ENCODE results near the gene NBL1. TPM values are rescaled to one million over a fixed set of nuclear protein-coding genes. Genes with fewer than 3 reads are reported as not detected.
A peak's percentile ranks its signal among the peaks of the same experiment; 100 is the strongest.

The NBL1 gene
- total RNA-seq, 1 experiment from 2014 or later = 117 TPM

DNA sequence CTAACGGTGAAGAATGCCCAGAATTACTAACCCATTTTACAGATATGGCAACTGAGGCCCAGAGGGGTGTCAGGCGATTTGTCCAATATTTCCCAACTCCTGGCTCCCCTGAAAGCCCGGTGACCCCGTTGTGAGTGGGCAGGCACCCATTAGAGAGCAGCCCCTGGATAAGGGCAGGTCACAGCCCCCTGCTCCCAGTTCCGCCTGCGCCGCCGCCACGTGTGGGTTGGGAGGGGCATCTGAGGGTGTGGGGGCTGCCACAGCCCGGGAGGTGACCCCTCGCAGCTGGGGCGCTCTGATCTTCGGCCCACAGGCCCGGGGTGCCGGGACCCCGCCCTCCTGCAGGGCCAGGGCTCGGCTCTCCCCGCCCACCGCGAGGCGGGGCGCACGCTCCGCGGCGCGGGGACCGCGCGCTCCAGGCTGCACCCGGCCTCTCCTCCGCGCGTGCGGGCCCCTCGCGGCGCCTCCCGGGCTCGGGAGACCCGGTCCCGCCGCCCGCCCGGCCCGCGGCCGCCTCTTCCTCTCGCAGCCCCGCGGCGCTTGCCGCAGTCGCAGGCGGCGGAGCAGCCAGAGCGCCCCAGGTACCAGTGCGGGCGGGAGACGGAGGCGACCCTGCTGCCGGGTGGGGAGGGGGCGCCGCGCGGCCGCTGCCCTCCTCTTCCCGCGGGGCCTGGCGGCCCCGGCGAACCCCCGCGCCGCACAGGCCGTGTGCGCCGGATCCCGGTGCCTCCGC, 20.5 kb downstream of the NBL1 start, which contains the start of gene HTR6:
Gene HTR6 (plus strand): TSS at position 423 of the 733 bp plus-strand sequence. CDS start 879 bp downstream, outside the sequence.
- intact Hi-C loops (cut with micrococcal nuclease) = no loop called here
- H3K9ac ChIP-seq (ENCODE audit: low read length) = no peak within 1 kb of the TSS
- ChIA-PET CTCF (no interaction called here), POLR2A (ENCODE audit: unreplicated experiment) (no interaction called here)
- no peaks in the 10 kb centered on the region for H4K20me1 ChIP-seq (ENCODE audit: low read length)
- H3K27me3 ChIP-seq (ENCODE audit: low read length) = peaks cover 14% of the 10 kb centered on the region
- H3K4me1 ChIP-seq (ENCODE audit: insufficient read depth, low read length) = peaks cover 11% of the 10 kb centered on the region; the same call in 1 of the 2 replicates
- no peaks in the 10 kb centered on the region for H3K9me2 ChIP-seq (replicated peaks; ENCODE audit: low read length)
- TF ChIP-seq EZH2 (IDR thresholded peaks at IDR 0.05; ENCODE audit: low read length, unreplicated experiment) = no peak
- TF ChIP-seq, protein P1, sequence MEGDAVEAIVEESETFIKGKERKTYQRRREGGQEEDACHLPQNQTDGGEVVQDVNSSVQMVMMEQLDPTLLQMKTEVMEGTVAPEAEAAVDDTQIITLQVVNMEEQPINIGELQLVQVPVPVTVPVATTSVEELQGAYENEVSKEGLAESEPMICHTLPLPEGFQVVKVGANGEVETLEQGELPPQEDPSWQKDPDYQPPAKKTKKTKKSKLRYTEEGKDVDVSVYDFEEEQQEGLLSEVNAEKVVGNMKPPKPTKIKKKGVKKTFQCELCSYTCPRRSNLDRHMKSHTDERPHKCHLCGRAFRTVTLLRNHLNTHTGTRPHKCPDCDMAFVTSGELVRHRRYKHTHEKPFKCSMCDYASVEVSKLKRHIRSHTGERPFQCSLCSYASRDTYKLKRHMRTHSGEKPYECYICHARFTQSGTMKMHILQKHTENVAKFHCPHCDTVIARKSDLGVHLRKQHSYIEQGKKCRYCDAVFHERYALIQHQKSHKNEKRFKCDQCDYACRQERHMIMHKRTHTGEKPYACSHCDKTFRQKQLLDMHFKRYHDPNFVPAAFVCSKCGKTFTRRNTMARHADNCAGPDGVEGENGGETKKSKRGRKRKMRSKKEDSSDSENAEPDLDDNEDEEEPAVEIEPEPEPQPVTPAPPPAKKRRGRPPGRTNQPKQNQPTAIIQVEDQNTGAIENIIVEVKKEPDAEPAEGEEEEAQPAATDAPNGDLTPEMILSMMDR (conservative IDR thresholded peaks at IDR 0.05; ENCODE audit: low read depth, low read length) = no peak
- no peak for TF ChIP-seq EZH2phosphoT487 (IDR thresholded peaks at IDR 0.05; ENCODE audit: borderline replicate concordance, low read length)
- 0 out of 2 replicates have a peak within 1 kb of the TSS, but pooled peaks have one; percentile 30 for H2AFZ ChIP-seq (ENCODE audit: low read length)
- H3K79me2 ChIP-seq (ENCODE audit: low read length) = no peaks in the 10 kb centered on the region
- peak; percentile 14 for ATAC-seq
- H3F3A ChIP-seq (ENCODE audit: low read length, unreplicated experiment) = no peaks in the 10 kb centered on the region
- peak within 1 kb of the TSS; percentile 73 for H3K4me2 ChIP-seq (ENCODE audit: low read length)
- no peaks in the 10 kb centered on the region for H3K9me3 ChIP-seq (ENCODE audit: low read length)
- DNase-seq = no peak
- BruUV-seq (replicated peaks) = no TSS peak
- H3K36me3 ChIP-seq (ENCODE audit: low read depth, low read length) = no peaks in the 10 kb centered on the region
- H3K27ac ChIP-seq (ENCODE audit: low read length) = no peak within 1 kb of the TSS
- peak within 1 kb of the TSS; percentile 46 for H3K4me3 ChIP-seq (ENCODE audit: low read length)

DNA sequence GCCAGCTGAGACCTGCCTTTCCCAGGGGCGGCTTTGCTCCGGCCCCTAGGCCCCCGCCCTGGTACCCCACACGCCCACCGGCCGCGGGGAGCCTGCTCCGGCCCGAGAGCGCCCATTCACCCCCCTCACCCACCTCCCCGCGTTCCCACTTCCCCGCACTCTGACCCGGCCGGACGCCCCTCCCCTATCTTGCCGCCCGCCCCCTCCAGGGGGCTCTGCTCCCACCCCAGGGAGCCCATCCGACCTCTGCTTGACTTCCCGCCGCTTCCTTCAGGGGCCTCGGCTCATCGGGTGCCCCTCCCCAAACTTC, 21.0 kb downstream of the NBL1 start:
- BruUV-seq (replicated peaks) = no TSS peak
- Histone ChIP-seq H3K4me3 (ENCODE audit: low read length) (peak overlapping the region; percentile 32; the same call in 1 of the 2 replicates), H3K79me2 (ENCODE audit: low read length) (no peaks in the 10 kb centered on the region), H3K27me3 (ENCODE audit: low read length) (peaks cover 14% of the 10 kb centered on the region), H3K9ac (ENCODE audit: low read length) (no peak overlapping the region), H3K4me1 (ENCODE audit: insufficient read depth, low read length) (peaks cover 11% of the 10 kb centered on the region; the same call in 1 of the 2 replicates), H4K20me1 (ENCODE audit: low read length) (no peaks in the 10 kb centered on the region), H3F3A (ENCODE audit: low read length, unreplicated experiment) (no peaks in the 10 kb centered on the region), H2AFZ (ENCODE audit: low read length) (no peak overlapping the region), H3K36me3 (ENCODE audit: low read depth, low read length) (no peaks in the 10 kb centered on the region), H3K27ac (ENCODE audit: low read length) (no peak overlapping the region), H3K9me3 (ENCODE audit: low read length) (no peaks in the 10 kb centered on the region), H3K9me2 (replicated peaks; ENCODE audit: low read length) (no peaks in the 10 kb centered on the region), H3K4me2 (ENCODE audit: low read length) (peak overlapping the region; percentile 63)
- ChIA-PET POLR2A (ENCODE audit: unreplicated experiment) (no interaction called here), CTCF (no interaction called here)
- DNase-seq (no peak), ATAC-seq (no peak)
- intact Hi-C loops (cut with micrococcal nuclease) = no loop called here
- TF ChIP-seq, protein P1 (conservative IDR thresholded peaks at IDR 0.05; ENCODE audit: low read depth, low read length) = no peak
- no peak for TF ChIP-seq EZH2 (IDR thresholded peaks at IDR 0.05; ENCODE audit: low read length, unreplicated experiment)

Measured in PC-3 (cell line).